Measurements from ENCODE around the gene SLC27A5.
A peak's percentile ranks its signal among the peaks of the same experiment; 100 is the strongest.
"Not testable (repeated sequence)": the region's sequence is repeated elsewhere in the genome, so short reads cannot be mapped to it uniquely, and the experiment has no call there.

SLC27A5 gene

DNA sequence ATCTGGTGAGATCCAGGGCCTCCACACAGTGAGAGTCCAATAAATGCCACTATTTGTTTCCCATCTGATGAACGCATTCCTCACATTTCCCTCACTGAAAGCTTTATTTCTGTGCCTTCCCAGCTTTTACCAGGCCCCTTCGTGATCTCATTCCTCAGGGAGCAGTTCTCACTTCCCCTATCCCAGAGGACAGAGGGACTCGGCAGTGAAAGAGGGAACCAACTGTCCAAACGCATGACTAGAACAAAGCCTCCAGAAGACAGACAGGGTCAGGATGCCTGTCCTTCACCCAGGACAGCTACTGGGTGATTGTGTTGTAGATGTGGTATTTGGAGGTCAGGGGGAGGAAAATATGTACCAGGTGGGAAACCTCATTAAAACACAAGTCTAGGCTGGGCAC, 9.9 kb upstream of the SLC27A5 start:
- no peak for DNase-seq

DNA sequence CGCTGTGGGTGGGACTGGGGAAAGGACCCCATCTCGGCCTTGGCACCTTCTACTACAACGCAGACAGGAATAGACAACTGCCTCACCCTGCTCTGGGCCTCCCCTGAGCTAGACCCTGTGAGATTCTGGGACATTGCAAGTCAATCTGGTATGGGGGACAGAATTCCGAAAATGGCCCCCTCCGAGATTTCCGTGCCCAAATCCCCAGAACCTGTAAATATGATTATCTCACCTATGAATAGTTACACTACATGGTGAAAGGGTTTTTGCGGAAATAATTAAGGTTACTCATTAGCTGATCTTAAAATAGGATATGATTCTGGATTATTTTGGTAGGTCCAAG, 8.4 kb upstream of the SLC27A5 start:
- DNase-seq: no peak

DNA sequence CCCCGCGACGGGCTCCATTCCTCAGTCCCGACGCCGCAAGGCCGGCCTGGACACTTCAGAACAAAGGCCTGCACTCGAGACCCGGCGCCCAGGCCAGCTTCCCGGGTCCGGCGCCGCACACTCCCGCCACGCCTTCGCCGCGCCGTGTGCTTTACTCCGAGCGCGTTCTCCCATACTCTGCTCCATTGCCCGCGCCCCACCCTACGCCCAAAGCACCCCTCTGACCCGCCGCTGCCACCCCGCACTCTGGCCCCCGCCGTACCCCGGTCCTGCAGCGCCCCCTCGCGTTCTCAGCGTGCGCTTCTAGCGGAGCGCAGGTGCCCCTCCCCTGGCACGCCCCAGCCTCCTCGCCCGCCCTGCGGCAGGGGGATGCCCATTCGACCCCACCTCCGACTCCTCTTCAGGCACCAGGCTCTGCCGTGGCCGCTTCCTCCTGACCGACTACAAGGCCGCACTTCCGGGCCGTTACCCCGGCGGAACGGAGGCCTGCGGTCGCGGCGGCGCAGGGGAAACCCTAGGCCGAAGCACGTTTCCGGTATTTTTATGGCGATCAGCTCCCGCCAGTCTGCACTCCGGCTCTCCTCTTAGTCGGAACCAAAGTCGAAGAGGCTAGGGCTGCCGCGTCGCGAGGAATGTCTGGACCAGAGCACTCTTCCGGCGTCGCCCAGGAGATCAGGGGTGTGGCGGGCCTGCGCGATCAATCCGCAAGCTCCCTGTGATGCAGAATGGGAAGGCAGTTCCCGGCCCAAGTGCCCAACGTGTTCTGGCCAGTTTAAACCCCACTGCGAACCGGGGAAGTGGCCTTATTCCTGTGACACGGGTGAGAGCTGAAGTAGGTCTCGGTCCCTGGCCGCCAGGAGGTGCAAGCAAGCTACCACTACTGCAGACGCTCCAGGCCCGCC, 7.8 kb upstream of the SLC27A5 start, which contains the start of gene ZBTB45:
Gene ZBTB45 (minus strand): TSS at position 456 of the 902 bp plus-strand sequence. CDS start 2,137 bp downstream, outside the sequence.
- peak; percentile 97 for DNase-seq

DNA sequence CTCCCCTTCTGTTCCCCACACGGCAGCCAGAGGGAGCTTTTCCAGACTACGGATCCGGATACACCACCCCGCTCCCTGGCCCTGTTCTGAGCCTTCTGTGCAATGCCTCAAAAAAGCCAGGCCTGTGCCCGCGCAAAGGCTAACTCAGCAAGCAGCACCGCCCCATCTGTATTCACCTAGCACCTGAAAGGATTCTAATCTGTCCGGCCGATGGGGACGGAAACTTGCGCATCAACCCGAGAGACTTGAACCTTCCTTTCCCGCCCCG, 7.2 kb upstream of the SLC27A5 start:
- peak; percentile 66 for DNase-seq

DNA sequence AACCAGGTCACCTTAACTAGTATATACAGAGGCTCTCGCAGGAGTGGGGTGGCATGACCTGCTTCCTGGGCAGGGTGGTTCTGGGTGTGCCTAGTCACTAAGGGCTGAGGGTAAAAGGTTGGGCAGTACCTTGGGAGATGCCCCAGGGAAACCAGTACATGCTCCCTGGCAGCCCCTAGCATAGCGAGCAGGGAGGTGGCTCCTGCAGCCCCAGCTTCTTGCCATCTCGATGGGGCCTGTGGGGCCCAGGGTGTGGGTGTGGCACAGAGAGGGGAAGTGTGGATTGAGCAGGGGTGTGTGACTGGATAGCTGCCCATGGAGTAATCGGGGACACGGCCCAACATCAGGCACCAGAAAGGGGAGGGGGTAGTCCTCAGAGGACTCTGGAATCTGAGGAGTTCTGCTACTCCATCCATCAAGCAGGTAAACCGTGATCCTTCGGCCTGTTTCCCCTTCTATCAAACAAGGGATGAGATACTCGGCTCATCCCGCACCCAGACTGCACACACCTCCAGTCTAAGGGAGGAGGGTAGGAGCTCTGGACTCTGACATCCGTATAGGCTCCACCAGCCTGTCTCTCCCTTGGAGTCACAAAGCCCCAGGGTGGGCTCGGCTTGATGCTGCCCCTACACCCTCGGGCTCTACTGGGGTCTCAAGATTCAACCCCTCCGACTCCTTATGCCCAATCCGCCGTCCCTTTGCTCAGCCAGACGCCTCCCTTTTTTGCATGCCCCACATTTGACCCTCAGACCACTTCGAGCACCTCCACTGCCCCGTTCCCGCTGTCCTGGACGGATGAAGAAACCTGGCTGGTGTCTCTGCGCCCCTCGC, 6.7 kb upstream of the SLC27A5 start:
- DNase-seq: peak; percentile 46

DNA sequence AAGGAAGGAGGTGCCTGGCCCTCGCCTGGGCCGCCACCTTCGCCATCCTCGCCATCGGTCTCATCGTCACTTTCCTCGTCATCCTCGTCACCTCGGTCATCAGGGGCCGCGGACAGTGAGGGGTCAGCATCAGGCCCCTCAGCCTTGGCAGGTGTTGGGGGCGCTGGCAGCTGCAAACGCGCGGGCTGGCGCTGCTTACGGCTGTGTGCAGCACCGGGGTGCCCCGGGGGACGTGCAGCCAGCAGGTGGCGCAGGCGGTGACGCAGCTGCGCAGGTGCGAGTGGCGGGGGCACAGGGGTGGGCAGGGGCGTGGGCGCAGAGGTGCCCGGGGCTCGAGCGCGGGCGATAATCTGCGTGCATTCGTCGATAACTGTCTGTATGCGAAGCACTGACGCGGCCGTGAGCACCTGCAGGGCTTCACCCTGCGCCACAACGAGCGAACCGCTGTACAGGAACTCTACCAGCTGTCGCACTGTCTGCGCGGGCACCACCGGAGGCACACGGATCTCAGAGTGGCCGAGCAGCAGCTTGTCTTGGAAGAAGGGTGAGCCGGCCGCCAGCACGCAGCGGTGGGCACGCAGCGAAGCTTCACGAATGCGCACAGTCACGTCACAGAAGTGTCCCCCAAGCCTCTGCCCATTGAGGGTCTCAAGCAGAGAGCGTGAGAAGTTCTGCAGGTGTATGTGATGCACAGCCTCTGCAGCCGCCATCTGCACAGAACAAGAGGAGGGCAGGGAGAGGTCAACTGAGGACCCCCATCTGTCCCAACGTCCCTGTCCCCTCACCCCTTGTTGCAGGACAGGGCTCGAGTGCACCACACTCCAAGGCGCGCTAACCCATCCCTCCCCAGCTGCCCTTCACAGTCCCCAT, 5.4 kb upstream of the SLC27A5 start:
- no peak for DNase-seq

DNA sequence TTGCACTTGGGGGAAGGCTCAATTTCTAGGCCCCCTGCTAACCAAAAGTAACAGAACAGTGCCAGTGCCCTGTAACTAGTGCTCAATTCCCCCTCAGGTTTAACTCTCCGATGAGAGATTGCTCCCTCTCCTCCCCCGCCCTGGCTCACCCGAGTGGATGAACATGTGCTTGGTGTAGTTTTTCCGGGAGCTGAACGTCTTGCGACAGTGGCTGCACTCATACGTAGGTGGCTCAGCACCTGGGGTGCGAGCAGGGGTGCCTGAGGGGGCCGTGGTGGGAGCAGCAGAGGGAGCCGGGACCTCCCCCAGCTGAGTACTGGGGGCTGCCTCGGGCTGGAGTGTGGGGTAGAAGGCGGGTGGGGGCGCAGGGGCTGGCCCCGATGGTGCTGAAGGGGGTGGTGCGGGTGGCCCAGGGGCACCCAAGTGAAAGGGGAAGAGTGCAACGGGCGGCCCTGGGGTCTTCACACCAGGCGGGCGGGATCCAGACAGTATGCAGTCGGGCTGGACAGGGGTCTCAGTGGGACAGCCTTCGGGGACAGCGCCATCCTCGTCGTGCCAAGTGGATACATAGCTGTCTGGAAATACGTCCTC, 4.5 kb upstream of the SLC27A5 start:
- no peak for DNase-seq

DNA sequence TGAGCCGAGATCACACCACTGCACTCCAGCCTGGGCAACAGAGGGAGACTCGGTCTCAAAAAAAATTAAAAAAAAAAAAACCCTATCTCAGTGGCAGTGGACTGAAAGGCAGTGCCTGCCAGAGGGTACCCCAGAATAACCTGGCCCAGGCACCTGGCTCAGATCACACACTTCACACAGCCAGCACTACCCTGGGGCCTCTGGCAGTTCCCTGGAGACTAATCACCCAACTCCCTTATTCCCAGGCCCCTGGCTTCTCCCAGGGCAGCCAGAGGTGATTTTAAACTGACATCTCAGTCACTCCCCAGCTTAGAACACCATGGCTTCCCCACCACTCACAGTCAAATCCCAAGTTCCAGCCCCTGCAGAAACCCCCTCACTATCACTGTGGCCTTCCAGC, 3.5 kb upstream of the SLC27A5 start:
- no peak for DNase-seq

DNA sequence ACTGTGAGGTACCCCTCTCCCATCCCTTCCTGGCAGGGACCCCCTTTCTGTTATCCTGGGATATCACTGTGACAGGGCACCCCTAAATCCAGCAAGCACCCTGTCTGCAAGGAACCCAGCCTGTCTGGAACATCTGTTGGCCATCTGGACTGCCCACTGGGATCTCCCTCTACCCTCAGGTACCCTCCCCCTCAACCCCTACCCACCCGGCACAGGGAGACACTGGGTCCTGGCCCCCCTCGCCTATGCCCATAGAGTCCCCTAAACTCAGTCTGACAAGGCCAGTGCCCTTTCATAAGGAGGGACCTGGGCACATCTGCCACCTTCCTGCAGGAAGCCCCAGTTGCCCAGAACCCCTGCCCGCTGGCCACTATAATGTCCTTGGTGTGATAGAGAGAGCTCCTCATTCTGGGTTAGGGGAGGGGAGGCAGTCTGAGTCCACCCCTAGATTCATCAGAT, 2.8 kb upstream of the SLC27A5 start:
- DNase-seq: no peak

DNA sequence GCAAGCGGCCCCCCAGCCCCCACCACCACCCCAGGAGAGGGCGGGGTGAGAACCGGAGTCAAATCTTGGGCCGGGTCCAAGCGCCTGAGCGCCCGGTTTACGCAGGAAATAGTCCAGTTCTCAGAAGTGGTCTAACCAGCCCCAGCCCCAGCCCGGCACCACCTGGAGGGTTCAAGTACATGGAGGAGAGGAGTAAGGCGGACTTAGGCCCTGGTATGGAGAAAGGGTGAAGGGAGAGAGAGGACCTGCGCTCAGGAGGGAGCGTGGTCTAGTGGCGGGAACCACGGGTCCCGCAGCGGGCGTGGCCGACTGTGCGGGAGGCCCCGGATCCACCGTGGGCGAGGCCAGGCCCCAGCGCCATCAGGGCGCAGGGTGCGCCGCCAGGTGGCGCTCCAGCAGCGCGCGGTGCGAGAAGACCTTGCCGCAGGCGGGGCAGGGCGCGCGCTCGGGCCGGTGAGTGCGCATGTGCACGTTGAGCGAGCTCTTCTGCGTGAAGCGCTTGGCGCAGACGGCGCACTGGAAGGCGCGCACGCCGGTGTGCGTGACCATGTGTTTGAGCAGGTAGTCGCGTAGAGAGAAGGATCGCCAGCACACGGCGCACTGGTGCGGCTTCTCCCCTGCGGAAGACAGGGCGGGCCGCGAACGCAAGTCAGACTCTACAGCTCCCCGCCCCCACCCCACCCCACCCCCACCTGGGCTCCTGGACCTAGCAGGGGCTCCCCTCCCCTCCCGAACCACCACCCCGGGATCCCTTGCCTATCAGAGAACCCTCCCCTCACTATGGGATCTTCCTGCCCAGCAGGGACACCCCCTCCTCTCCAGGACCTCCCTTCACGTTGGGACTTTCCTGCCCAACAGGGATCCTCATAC, 2.1 kb upstream of the SLC27A5 start:
- DNase-seq: peak; percentile 98

DNA sequence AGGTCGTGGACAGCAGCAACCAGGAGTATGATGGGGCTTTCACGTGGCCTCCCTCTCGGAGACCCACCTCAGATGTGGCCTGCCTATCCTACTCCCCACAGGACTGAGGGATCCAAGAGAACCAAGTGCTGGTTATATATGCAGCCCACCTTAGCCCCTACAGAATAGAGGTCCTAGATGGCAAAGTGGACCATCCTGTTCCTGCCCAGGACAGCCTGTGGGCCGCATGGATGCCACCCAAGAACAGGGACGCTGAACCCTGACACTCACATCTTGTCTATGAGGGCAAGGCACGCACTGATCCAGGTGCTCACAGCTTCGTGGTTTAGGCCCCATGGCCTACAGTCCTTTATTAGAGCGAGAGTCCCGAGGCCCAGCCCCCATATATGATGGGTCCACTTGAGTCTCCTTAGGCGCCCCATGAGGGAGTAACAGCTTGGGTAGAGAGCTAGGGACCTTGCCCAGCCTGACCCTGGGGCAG, 1.5 kb upstream of the SLC27A5 start:
- no peak for DNase-seq

DNA sequence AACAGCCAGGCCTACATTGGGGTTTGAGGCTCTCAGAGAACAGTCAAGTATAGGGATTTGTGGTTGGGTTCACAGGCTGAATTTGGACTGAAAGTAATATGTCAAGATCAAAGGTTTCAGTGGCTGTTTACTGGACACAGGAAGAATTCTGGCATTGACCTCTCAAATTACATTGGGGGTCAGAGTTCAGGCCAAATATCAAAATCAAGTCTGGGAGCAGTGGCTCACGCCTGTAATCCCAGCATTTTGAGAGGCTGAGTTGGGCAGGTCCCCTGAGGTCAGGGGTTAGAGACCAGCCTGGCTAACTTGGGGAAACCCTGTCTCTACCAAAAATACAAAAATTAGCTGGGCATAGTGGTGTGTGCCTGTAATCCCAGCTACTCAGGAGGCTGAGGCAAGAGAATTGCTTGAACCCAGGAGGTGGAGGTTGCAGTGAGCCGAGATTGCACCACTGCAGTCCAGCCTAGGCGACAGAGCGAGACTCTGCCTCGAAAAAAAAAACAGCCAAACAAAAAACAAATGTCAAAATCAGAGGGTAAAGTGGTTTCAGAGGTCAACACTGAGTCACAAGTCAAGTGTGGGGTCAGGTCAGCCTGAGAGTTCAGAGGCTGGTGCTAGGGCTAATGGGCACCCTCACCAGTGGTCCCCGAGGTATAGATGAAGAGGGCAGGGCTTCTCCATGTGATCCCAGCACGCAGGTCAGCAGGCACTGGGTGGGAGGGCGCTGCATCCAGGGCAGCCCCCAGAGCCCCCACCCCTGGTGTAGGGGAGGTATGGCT, 1.5 kb downstream of the SLC27A5 start:
- no peak for DNase-seq

DNA sequence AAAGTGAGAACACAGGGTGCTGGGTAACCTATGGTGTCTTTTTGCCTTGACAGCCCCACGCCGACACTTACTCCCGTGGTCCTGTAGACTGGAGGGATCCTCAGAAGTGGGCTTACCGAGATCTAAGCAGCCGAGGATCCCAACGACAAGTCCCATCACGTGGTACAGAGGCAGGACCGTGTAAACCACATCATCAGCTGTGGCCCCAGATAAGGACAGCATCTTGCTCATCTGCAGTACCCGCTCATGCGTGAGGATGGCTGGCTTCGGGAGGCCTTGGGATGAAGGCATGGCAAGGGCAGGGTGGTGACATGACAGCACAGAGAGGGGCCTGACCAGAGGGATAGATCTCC, 2.1 kb downstream of the SLC27A5 start:
- DNase-seq: no peak

DNA sequence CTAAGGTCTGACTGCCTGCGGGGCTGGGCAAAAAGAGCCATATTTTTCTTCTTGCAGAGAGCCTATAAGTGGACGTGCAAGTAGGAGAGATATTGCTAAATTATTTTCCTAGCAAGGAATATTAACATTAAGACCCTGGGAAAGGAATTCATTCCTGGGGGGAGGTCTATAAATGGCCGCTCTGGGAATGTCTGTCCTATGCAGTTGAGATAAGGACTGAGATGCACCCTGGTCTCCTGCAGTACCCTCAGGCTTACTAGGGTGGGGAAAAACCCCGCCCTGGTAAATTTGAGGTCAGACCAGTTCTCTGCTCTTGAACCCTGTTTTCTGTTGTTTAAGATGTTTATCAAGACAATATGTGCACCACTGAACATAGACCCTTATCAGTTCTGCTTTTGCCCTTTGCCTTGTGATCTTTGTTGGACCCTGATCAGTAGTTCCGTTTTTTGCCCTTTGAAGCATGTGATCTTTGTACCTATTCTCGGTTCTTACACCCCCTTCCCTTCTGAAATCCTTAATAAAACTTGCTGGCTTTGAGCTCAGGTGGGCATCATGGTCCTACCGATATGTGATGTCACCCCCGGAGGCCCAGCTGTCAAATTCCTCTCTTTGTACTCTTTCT, 4.1 kb downstream of the SLC27A5 start:
- DNase-seq: not testable (repeated sequence)

DNA sequence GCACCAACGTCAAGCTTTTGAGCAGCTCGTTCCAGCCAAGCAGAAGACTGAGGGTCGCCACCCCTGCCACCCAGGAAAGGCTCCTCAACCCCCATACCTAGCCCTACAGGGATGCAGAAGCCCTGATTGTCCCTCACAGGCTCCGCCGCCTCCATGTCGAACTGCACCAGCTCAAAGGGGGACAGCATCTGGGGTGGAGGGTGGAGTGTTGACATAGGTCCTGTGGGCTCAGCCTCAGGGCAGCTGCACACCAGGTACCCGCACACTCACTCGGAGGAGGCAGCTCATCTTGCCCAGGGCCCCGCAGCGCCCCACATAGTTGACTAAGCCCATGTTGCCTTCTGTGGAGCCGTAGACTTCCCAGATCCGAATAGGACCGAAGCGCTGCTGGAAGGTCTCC, 11.6 kb downstream of the SLC27A5 start:
- no peak for DNase-seq

DNA sequence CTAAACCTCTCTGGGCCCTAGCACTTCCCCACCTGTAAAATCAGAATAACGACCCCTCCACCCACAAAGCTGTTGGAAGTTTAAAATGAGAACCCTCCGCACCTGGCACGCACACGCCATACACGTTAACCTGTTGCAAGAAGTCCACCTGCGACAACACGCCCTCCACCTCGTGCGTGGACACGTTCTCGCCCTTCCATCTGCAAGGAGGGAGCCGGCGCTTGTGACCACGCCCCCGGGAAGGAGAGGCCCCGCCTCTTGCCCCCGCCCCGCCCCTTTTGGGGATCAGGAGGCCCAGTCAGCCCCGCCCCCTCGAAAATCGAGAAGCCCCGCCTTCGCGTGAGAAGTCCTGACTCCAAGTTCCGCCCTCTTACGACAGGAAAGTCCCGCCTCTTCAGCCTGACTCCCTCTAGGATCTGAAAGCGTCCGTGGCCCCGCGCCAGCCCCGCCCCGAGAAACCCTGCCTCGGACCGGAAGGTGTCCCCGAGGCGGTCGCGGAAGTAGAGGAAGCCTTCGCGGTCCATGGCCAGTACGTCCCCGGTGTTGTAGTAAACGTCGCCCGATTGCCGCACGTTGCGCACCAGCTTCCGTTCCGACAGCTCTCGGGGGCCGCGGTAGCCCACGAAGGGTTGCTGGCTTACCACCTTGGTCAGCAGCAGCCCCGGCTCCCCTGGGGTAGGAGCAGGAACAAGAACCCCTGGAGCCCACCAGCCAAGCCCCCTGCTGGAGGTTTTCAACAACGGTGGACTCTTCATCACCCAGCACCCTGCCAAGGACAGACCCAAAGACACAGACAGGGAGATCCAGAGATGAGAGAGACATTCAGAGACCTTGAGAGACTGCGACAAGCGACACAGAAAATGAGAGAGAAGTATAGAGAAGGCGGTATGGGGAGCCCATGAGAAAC, 12.5 kb downstream of the SLC27A5 start:
- peak; percentile 100 for DNase-seq

DNA sequence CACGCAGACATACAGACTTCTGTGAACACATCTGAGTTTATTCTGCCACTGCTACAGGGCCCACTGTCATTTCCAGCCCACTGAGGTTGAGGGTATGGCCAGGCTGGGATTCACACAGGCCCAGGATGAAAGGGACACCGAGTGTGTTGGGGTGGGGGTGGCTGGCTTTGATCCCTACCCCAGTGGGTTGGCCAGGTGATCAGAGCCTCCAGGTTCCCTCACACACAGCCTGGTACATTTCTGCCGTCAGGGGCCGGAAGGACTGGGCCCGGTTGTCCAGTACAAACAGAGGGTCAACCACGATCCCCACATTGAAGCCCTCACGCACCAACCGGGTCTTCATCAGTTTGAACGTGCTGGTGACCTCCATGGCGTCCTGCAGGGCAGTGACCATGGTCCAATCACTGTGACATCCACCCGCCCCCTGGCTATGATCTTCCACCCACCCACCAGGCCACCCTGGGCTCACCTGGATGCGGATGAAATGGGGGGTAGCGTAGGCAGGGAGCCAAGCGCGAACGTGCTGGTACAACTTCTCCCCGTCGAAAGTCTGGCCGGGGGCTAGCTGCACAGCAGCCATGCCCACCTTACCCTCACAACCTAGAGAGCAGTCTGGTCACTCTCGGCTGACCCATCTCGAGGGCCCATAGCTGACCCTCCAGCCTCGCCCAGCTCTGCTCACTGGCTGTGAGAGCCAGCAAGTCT, 13.3 kb downstream of the SLC27A5 start:
- no peak for DNase-seq

DNA sequence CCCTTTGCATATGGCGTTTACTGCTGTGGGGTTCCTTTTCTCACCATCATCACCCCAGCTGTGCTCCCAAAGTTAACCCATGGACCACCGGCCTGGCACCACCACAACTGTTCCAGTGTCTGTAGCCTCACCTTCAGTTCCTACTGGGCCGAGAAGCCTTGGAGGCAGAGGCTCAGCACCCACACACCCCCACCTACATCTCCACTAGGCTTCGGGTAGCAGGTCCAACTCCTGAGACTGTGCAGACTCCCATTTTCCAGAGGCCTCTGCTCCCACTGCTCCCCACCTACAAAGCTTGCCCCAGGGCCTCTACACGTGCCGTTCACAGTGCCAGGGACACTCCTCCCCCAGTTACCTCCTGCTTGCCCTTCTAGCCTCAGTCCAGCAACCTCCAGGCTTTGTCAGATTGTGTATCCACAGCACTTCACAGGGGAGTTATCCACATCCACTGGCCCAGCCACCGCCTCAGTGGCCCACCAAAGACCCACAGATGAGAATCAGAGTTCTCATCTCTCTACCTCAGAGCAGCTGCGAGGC, 14.1 kb downstream of the SLC27A5 start:
- DNase-seq: no peak

All from activated CD4-positive, alpha-beta T cell treated with anti-CD3 and anti-CD28 coated beads, Interleukin-10, Interleukin-2, amounts not matched to agents 100 ng/mL and 50 ng/mL, durations not matched to agents 16 hours and 8 hours (primary cell).